GM08714 (cell line): ENCODE measurements around the gene CLDN11.

ENCODE experiments used
- H3K4me3 ChIP-seq: fragments of 200-500 bp; sonication (Bioruptor generic); 2 replicates; pipeline ENCODE4 v1.5.1; 2014; ENCODE audit warnings: mild to moderate bottlenecking, low read length, inconsistent platforms
- ZNF274 ChIP-seq: IDR thresholded peaks from 2 replicates; pipeline ENCODE4 v1.6.1; 2012; ENCODE audit warnings: mild to moderate bottlenecking, low read depth, low read length

CLDN11 gene

DNA sequence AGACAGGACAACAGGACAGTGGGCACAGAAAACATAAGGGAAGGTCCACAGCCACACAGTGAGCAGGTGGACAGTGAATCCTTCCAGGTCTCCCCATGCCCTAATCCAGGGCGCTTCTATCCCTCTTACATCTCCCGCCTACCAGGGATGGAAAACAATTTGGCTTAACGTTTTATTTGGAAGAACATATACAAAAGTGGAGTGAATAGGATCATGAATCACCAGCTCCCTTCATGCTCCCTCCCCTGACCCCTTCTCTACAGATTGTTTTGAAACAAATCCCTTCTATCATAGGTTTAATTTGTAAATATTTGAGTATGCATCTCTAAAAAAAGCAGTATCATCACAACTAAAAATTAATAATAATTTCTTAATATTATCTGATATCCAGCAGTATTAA lies 52.5 kb downstream of the CLDN11 start:
- no peak for TF ChIP-seq ZNF274
- H3K4me3 ChIP-seq: no peak overlapping the region

DNA sequence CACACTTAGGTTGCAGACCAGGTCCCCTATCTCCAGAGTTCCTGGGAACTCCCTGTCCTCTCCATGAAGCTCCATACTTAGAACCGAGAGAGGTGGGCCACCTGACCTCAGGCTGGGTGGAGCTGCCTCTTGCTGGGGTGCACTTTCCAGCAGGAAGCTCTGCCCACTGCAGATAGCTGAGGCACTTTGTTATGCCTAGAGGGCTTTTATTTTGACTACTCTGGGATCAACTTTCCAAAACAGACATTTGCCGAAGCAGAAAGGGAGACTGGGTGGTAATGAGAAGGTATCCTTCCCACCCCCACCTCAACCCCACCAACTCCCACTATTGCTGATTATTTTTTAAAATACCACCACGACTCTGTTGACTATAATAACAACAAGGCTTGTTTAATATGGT lies 54.7 kb downstream of the CLDN11 start:
- TF ChIP-seq ZNF274: no peak
- H3K4me3 ChIP-seq: no peak overlapping the region

DNA sequence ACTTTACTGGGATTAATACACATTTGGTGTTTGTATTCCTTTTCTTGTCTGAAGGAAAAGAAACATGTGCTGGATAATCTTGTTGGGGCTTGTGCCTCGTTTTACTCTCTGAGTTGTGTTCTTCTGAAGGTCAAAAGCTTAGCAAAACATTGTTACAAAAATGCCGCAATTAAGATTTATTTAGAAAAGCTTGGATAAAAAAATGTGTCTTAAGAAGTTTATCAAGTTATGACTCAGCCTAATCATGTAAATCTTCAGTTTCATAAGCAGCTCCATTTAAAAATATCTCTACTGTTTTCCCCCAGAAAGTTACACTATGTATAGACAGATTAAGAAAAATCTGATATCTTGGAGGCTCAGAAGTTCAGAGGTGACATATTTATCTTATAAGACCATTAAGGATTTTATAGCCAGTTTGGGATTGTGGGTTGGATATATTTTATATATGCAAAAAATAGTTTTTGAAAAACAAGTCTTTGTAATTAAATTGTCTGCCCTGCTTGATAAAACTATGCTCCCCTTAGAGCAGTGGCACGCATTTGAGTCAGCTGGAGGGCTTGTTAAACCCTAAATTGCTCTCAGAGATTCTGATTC lies 56.5 kb downstream of the CLDN11 start:
- no peak for TF ChIP-seq ZNF274
- H3K4me3 ChIP-seq: no peak overlapping the region

DNA sequence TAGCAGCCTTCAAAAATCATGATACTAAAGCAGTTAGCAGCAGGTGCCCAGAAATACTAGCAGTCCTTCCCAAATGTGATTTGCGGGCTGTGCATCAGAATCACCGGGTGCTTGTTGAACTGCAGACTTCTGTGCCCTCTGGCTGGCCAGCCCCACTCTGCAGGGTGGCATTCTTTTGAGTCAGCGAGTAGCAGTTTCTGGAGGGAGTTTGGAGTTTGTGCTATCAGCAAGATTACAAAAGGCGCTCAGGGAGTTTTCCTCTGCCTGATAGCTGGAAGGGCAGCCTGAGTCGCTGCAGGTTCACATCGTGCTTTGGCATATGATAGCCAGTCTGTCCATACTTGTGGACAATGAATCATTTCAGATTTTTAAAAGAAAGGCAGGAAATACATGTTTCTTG lies 57.6 kb downstream of the CLDN11 start:
- H3K4me3 ChIP-seq: no peak overlapping the region
- TF ChIP-seq ZNF274: no peak

DNA sequence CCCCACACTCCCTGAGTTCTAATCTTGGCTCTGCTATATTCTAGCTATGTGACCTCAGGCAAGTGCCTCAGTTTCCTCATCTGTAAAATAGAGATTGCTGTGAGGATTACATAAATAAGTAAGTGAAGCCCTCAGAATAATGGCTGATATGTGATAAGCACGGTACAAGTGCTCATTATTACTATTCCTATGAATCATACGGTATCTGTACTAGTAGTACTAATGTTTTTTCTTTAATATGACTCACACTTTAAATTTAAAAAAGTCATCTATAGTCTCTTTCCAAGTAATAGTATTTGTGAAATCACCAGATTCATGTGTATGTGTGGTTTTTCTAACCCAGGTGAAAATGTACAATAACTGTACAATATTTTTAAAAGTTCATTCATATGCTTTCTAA lies 58.7 kb downstream of the CLDN11 start:
- no peak overlapping the region for H3K4me3 ChIP-seq
- TF ChIP-seq ZNF274: no peak

DNA sequence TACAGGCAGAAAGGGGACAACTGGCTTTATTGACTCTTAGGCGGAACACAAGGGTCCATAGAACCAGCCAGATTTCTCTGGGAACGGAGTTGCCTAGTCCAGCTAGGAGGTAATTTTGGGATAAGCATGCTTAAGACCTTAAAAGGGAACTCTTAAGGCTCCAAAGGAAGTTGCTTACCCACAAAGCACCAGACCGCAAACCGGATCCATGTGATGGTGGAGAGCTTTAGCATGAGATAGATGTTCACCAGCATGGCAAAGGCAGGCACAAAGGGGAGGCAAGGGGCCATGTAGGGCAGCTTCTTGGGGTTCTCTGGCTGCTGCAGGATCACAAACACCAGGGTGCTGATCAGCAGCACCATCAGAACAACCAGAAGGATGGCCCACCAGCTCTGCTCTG lies 61.4 kb downstream of the CLDN11 start:
- TF ChIP-seq ZNF274: no peak
- no peak overlapping the region for H3K4me3 ChIP-seq

DNA sequence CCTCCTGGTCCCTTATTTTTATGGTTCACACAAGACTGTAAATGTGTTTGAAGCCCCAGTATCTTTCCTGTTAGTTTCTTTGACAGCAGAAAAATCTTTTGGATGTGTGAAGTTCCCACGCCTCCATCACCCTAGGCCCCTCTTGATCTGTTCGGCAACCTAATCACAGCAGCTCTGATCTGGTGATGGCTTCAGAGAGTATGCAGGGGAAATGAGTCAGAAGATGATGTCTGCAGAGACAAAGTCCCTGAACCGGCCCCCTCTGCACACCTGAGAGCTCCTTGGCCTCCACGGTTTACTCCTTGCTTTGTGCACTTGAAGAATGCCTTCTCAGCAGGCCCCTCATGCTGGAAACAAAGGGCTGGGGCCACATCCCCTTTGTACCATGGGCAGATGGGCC lies 63.5 kb downstream of the CLDN11 start:
- no peak overlapping the region for H3K4me3 ChIP-seq
- no peak for TF ChIP-seq ZNF274

DNA sequence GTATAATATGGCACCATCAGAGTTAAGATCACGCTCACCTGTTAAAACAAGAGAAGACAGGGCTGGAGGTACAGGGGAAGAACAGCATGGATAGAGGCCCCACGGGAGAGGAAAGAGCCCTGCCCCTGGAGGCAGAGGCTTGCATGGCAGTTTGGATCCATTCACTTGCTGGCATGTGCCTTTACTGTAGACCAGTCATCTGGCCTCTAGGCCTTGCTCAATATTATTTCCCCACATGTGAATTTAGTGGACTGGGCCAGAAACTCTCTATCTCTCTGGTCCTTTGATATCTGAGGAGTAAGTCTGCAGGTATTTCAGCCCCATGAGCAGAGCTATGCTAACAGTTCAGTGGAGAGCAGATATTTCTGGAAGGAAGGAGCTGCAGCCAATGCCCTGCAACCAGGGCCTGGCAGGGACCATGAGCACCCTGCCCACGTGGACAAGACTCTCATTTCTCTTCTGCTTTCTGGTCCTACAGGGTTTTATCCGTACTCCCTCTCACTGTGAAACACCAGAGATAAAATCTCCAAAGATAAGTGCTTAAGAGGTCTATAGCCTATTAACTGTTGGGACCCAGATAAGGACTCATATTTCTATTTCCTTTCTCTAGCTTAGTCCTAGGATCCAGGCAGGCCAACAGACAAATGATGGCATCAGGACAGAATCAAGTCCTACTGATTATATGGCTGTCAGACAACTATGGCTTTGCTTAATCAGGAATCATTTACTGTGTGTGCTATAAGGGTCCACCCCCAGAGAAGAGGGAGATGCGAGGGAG lies 65.0 kb downstream of the CLDN11 start:
- H3K4me3 ChIP-seq: no peak overlapping the region
- TF ChIP-seq ZNF274: no peak
